Activated CD4-positive, CD25-positive, alpha-beta regulatory T cell treated with anti-CD3 and anti-CD28 coated beads, Interleukin-2, amount 50 U/mL, for 16 hours (primary cell): ENCODE measurements around the gene LPAR2.
"Not testable (repeated sequence)": the region's sequence is repeated elsewhere in the genome, so short reads cannot be mapped to it uniquely, and the experiment has no call there.

Experiments used
- DNase-seq: peaks from one replicate; pipeline ENCODE4 v3.0.0-alpha.2; 2020; ENCODE audit warnings: low read depth, low spot score

The LPAR2 gene

GRCh38 chr19:19631346-19631745 lies 3.3 kb upstream of the LPAR2 start:
- DNase-seq: no peak

GRCh38 chr19:19630426-19630825 lies 2.4 kb upstream of the LPAR2 start:
- DNase-seq: no peak

GRCh38 chr19:19630062-19630414 lies 2.0 kb upstream of the LPAR2 start:
- no peak for DNase-seq

DNA sequence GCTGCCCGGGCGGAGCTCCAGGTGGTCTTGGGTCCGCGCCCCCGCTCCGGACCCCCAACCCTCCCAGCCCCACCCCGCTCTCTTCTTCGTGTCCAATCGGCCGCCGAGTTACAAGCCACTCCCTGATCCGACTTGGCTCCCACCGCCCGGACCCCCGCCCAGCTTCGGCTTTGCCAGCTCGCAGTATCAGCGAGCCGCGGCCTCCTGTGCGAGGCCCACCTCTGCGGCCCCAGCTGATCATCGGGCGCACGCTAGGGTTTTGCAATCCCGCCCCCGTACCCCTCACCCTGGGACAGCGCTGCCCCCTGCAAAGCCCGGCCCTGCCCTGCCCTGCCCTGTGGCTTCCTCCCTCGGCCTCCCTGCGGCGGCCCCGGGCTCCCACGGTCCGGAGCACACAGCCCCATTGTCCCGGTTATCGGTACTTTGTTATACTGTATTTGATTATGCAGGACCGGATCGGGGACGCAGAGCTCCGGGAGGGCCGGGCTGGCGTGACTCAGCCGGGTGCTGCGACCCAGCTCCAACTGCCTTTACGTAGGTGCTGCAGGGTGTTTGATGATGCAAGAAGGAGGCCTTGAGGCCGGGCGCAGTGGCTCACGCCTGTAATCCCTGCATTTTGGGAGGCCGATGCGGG lies 598 bp upstream of the LPAR2 start:
- DNase-seq: no peak

GRCh38 chr19:19626516-19627472 lies 1.2 kb downstream of the LPAR2 start:
- no peak for DNase-seq

GRCh38 chr19:19624032-19624570 lies 3.9 kb downstream of the LPAR2 start:
- no peak for DNase-seq

DNA sequence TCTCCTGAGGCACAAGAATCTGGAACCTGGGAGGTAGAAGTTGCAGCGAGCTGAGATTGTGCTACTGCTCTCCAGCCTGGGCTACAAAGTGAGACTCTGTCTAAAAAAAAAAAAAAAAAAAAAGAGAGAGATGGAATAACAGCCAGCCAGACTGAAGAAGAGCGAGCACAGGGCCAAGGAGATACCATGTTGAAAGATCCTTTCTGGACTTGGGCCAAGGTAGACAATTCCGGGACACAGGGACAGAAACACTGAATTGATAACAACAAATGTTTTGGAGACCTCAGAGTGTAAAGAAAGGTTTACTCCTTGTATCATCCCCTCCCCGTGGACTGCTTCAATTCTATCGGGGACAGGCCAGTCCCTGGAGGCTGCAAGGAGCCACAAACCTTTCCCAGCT lies 4.6 kb downstream of the LPAR2 start:
- DNase-seq: no peak

DNA sequence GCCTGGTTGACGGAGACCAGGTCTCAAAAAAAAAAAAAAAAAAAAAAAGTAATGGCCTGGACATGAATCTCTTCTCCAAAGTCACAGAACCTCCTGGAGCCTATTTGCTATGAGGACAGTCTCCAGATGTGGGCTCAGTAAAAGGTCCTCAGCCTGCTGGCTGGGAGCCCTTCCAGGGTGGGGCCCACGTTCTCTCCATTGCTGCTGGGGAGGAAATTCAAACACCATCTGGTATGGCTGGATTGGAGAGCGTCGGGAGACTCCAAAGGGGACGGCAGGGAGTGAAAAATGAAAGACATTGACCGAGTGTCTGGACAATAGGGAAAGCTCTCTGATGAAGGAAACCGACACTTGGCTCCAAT lies 8.2 kb downstream of the LPAR2 start:
- DNase-seq: no peak

DNA sequence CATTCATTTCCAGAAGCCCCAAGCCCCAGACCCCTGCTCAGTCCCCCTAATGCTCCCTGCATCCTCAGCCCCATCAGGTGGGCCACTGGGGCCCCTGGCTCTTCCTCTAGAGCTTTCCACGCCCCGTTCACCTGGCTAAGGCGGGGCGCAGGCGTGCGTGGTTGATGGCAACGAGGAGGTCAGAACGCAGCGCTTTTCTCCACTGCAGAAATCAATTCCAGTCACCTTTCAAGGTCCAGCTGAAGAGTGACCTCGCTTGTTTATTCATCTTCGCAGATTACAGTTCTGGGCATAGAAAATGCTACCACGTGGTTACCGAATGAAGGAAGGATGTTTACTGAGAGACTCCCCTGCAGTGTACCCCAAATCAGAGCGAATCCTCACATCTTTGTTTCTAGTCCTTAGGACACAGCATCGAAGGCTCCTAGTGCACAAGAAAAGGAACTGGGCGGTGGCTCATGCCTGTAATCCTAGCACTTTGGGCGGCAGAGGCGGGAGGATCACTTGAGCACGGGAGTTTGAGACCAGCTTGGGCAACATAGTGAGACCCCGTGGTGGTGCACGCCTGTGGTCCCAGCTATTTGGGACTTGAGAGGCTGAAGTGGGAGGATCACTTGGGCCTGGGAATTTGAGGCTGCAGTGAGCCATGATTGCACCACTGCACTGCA lies 8.7 kb downstream of the LPAR2 start:
- DNase-seq: no peak

GRCh38 chr19:19618219-19619051 lies 9.6 kb downstream of the LPAR2 start, which contains the start of gene PBX4:
Gene PBX4 (minus strand): TSS chr19:19618687. CDS start chr19:19618629, 58 bp downstream.
- DNase-seq: peak; percentile 96

DNA sequence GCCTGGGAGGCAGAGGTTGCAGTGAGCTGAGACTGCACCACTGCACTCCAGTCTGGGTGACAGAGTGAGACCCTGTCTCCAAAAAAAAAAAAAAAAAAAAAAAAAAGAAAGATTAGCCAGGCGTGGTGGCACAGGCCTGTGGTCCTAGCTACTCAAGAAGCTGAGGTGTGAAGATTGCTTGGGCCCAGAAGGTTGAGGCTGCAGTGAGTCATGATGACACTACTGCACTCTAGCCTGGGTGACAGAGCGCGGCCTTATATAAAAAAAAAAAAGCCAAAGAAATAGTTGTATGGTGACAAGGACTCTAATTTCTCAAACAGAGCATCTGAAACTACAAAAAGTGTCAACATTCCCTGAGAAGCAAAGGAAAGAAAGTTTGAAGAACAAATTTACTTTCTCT lies 12.9 kb downstream of the LPAR2 start:
- no peak for DNase-seq

- no peak for DNase-seq
Observed at GRCh38 chr19:19613506-19613905, 14.5 kb downstream of the LPAR2 start.

- DNase-seq: no peak
Observed at GRCh38 chr19:19610376-19611202, 17.4 kb downstream of the LPAR2 start.

GRCh38 chr19:19606686-19607085 lies 21.3 kb downstream of the LPAR2 start:
- DNase-seq: not testable (repeated sequence)

- DNase-seq: no peak
Observed at GRCh38 chr19:19606021-19606420, 22.0 kb downstream of the LPAR2 start.

DNA sequence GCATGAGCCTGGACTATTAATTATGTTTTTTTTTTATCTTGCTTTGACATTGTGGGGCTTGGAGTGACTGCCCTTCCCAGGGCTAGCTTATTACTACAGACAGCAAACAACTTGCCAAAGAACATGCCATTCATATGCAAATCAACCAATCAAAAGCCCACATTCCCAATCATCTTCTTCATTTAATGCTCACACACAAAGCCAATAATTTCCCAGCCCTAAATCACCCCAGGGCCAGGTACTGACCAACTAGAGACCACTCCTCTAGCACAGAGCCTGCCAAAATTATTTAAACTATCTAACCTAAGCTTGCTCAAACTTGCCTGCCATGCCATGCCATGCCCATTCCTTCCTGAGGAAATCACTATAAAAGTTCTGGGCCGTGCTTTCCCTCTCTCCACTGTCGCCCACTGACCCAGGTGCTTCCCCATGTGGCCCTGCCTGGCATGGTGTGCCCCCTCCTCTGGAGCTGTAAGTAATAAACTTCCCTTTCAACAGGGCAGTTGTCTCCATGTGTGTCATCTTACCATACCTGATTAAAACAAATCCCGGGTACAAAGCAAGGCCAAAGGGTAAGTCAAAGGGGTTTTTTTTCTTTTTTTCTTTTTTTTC lies 25.2 kb downstream of the LPAR2 start:
- no peak for DNase-seq

- no peak for DNase-seq
Observed at GRCh38 chr19:19602136-19602712, 25.8 kb downstream of the LPAR2 start.

- DNase-seq: no peak
Observed at GRCh38 chr19:19600793-19601330, 27.2 kb downstream of the LPAR2 start.

DNA sequence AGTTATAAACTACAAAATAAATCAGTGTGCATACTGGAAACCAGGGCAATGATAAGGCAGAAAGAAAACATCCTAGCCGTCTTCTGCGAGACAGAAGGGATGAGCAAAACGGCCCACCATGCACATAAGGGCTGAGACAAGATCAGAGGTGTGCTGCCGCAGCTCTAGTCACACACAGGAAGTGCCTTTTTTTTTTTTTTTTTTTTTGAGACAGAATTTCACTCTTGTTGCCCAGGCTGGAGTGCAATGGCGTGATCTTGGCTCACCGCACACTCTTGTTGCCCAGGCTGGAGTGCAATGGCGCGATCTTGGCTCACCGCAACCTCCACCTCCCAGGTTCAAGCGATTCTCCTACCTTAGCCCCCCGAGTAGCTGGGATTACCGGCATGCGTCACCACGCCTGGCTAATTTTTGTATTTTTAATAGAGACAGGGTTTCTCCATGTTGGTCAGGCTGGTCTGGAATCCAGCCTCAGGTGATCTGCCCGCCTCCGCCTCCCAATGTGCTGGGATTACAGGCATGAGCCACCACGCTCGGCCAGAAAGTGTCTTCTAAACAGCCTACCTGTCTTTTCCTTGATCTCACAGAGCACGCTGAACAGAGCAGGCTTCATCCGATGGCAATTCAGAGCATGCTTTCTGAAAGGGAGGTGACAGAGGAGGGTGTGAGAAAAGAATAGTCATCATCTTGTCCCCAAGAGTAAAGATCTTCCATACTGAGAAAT lies 29.1 kb downstream of the LPAR2 start:
- DNase-seq: peak; percentile 43
